ENCODE data around the gene ECHS1. TPM values are rescaled to one million over a fixed set of nuclear protein-coding genes. Genes with fewer than 3 reads are reported as not detected.

ECHS1 gene
- total and polyA plus RNA-seq, 9 of the 15 experiments (the other 6 are each of a cell fraction or from before 2014, with no cell fraction given) = 16.6 to 100 (median 68.1) TPM

- TF ChIP-seq NFRKB (IDR thresholded peaks at IDR 0.05; ENCODE audit: low read depth) (no peak), NFIC (IDR thresholded peaks at IDR 0.05) (peak; percentile 99), NFIX (CRISPR knock-in tag; IDR thresholded peaks at IDR 0.05; ENCODE audit: low read depth) (peak; percentile 91)
- 7% methylated on average over 5 of the region's 6 CpGs for WGBS (ENCODE audit: insufficient coverage, low coverage, missing lambda C conversion rate)
- no peak overlapping the region for H3K9ac ChIP-seq (ENCODE audit: insufficient read depth in 1 of 2, low read depth in 2 of 2, low read length in 2 of 2)
- no peaks in the 10 kb centered on the region for H4K20me1 ChIP-seq (replicated peaks; ENCODE audit: control insufficient read depth, insufficient read depth, low read length)
- in situ Hi-C loops (cut with MboI) = no loop called here
- H3K79me2 ChIP-seq (ENCODE audit: control insufficient read depth, insufficient read depth, low read length) = peaks cover 12% of the 10 kb centered on the region
- peaks cover 33% of the 10 kb centered on the region; the same call in 1 of the 3 replicates for H3K36me3 ChIP-seq (ENCODE audit: control insufficient read depth, insufficient read depth, low read length)
- ATAC-seq (peak; percentile 39), FAIRE-seq (no peak), DNase-seq (ENCODE audit: extremely low read depth in 1 of 4, low spot score in 3 of 4) (peak in 3 of 4 experiments; percentile 35 to 77 (median 62))
- CTCF ChIA-PET (ENCODE audit: low intra/inter-chr PET ratio) = no interaction called here
- no peak overlapping the region for H3K4me3 ChIP-seq
- intact Hi-C loops (cut with micrococcal nuclease) = loop anchor here (5.0 kb wide), 1 partner anchor 33 kb away; the partner anchor contains the start of gene MTG1
- no peaks in the 10 kb centered on the region for H3K27me3 ChIP-seq (ENCODE audit: control insufficient read depth in 2 of 2, insufficient read depth in 2 of 2, low read length in 2 of 2)
- no TSS peak for BruUV-seq (replicated peaks)
- H3K9me1 ChIP-seq (ENCODE audit: control insufficient read depth, insufficient read depth, low read length) = no peaks in the 10 kb centered on the region
- 0 out of 2 replicates have a peak overlapping the region, but pooled peaks have one; percentile 60 for H2AFZ ChIP-seq (ENCODE audit: low read depth, low read length)
- POLR2A ChIA-PET = no interaction called here
- no peaks in the 10 kb centered on the region for H3K9me3 ChIP-seq (replicated peaks; ENCODE audit: control insufficient read depth, insufficient read depth, low read depth, low read length)
- peak overlapping the region; percentile 53; the same call in 2 of the 3 replicates for H3K27ac ChIP-seq (ENCODE audit: extremely low read depth, low read depth, low read length)
- H3K4me1 ChIP-seq (replicated peaks in 1 of 2; ENCODE audit: control insufficient read depth in 2 of 2, insufficient read depth in 2 of 2, low read length in 2 of 2) = peaks cover 15 to 58% of the 10 kb centered on the region in 2 experiments
- H3K4me2 ChIP-seq (ENCODE audit: insufficient read depth, low read length) = peak overlapping the region; percentile 52; the same call in 1 of the 2 replicates
Measured at GRCh38 chr10:133359554-133359971, 13.6 kb downstream of the ECHS1 start.

DNA sequence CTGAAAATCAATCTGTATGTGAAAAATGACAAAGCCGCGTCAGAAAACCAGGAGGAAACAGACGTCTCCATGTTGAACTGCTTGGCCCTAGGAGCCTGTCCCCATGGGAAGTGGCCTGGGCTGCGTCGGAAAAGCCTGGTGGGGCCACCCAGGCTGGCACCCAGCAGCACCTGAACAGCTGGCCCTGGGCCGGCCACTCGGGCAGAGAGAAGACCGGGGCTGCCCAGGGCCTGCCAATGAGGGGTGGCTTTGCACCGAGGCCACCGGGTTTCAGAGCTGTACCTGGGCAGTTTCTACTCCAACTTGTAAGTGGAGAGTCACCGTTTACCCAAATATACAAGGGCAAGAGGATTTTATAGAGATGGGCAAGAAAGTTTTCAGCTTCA lies 14.2 kb downstream of the ECHS1 start:
- Histone ChIP-seq H3K9me3 (replicated peaks; ENCODE audit: control insufficient read depth, insufficient read depth, low read depth, low read length) (no peaks in the 10 kb centered on the region), H3K27ac (ENCODE audit: extremely low read depth, low read depth, low read length) (no peak overlapping the region), H3K79me2 (ENCODE audit: control insufficient read depth, insufficient read depth, low read length) (peaks cover 12% of the 10 kb centered on the region), H3K27me3 (ENCODE audit: control insufficient read depth in 2 of 2, insufficient read depth in 2 of 2, low read length in 2 of 2) (no peaks in the 10 kb centered on the region), H3K4me2 (ENCODE audit: insufficient read depth, low read length) (no peak overlapping the region), H2AFZ (ENCODE audit: low read depth, low read length) (no peak overlapping the region), H3K4me1 (replicated peaks in 1 of 2; ENCODE audit: control insufficient read depth in 2 of 2, insufficient read depth in 2 of 2, low read length in 2 of 2) (peaks cover 15 to 62% of the 10 kb centered on the region in 2 experiments), H3K9ac (ENCODE audit: insufficient read depth in 1 of 2, low read depth in 2 of 2, low read length in 2 of 2) (no peak overlapping the region), H3K9me1 (ENCODE audit: control insufficient read depth, insufficient read depth, low read length) (no peaks in the 10 kb centered on the region), H3K4me3 (no peak overlapping the region), H3K36me3 (ENCODE audit: control insufficient read depth, insufficient read depth, low read length) (peaks cover 29% of the 10 kb centered on the region; the same call in 1 of the 3 replicates), H4K20me1 (replicated peaks; ENCODE audit: control insufficient read depth, insufficient read depth, low read length) (no peaks in the 10 kb centered on the region)
- POLR2A ChIA-PET = no interaction called here
- intact Hi-C loops (cut with micrococcal nuclease) (loop anchor here (5.0 kb wide), 1 partner anchor 33 kb away; the partner anchor contains the start of gene MTG1), in situ Hi-C loops (cut with MboI) (no loop called here)
- DNase-seq (ENCODE audit: extremely low read depth in 1 of 4, low spot score in 3 of 4) (no peak), FAIRE-seq (no peak), ATAC-seq (no peak)
- 78% methylated on average over 10 of the region's 11 CpGs for WGBS (ENCODE audit: insufficient coverage, low coverage, missing lambda C conversion rate)
- CTCF ChIA-PET (ENCODE audit: low intra/inter-chr PET ratio) = no interaction called here
- no peak for TF ChIP-seq HIVEP1 (CRISPR knock-in tag; IDR thresholded peaks at IDR 0.05)
- TF ChIP-seq GABPB2 (CRISPR knock-in tag; conservative IDR thresholded peaks at IDR 0.05) = no peak
- TF ChIP-seq NCOA2 (IDR thresholded peaks at IDR 0.05; ENCODE audit: partially characterized antibody in 2 of 2) = no peak
- no peak for TF ChIP-seq CSDE1 (IDR thresholded peaks at IDR 0.05)
- no TSS peak for BruUV-seq (replicated peaks)
